H1 (cell line): ENCODE results near the gene CPD. TPM values are rescaled to one million over a fixed set of nuclear protein-coding genes. Genes with fewer than 3 reads are reported as not detected.

ENCODE experiments used
- BACH1 ChIP-seq: IDR thresholded peaks from 2 replicates; pipeline ENCODE4 v1.6.1; 2012; ENCODE audit warnings: low read length, improper control_type of control experiment
- CREB1 ChIP-seq: IDR thresholded peaks from 2 replicates; pipeline ENCODE4 v1.6.1; 2012; ENCODE audit warnings: inconsistent platforms
- EGR1 ChIP-seq: IDR thresholded peaks from 2 replicates; pipeline ENCODE4 v1.6.1; 2011; ENCODE audit warnings: low read depth, low read length, borderline replicate concordance
- GTF2F1 ChIP-seq: IDR thresholded peaks from 2 replicates; pipeline ENCODE4 v1.6.1; 2012; ENCODE audit warnings: low read depth, low read length, improper control_type of control experiment, borderline replicate concordance
- PHF8 ChIP-seq: fragments of 200-600 bp; sonication (generic); conservative IDR thresholded peaks from 2 replicates; pipeline ENCODE4 v1.7.1; 2012; ENCODE audit warnings: low read depth, mild to moderate bottlenecking, inconsistent platforms, low read length, moderate library complexity
- POU5F1 ChIP-seq: IDR thresholded peaks from 2 replicates; pipeline ENCODE4 v1.6.1; 2011; ENCODE audit warnings: low read depth, mild to moderate bottlenecking, low read length, moderate library complexity
- SIX5 ChIP-seq: IDR thresholded peaks from 2 replicates; pipeline ENCODE4 v1.6.1; 2011; ENCODE audit warnings: mild to moderate bottlenecking, low read depth, low read length
- SRF ChIP-seq: IDR thresholded peaks from 2 replicates; pipeline ENCODE4 v1.6.1; 2011; ENCODE audit warnings: mild to moderate bottlenecking, low read depth, low read length, moderate library complexity
- polyA plus RNA-seq, 7 experiments: library from polyadenylated mRNA; depleted of rRNA in 3 of 7; stranded (reverse) in 5 of 7; unstranded in 2 of 7; fragments of >200 nt in 5 of 7; fragments of 200-250 nt in 2 of 7; gene quantifications; 1 replicate in 5 of 7; 2 replicates in 1 of 7; 4 replicates in 1 of 7; pipeline versions ENCODE4 v1.2.1 to v1.2.3, GENCODE V29; 2011 to 2013; ENCODE audit warnings: missing spikeins in 2 of 7, mixed read lengths in 2 of 7
- total RNA-seq: library from RNA; stranded (reverse); fragmentation: NEBNext Ultra II Directional; extraction: Animal tissue kit (Norgen Biotek cat#: 25700); gene quantifications from 2 replicates; pipeline ENCODE4 v1.2.1, GENCODE V29; 2021
- TF ChIP-seq, protein P1 (sequence below): fragments of 300-600 bp; sonication (generic); IDR thresholded peaks from 2 replicates; pipeline ENCODE4 v1.7.1; 2012; ENCODE audit warnings: low read length, moderate library complexity, mild to moderate bottlenecking, inconsistent platforms; ENCODE audit not compliant: insufficient replicate concordance
- TF ChIP-seq, protein P2 (sequence below): IDR thresholded peaks from 2 replicates; pipeline ENCODE4 v1.6.1; 2012; ENCODE audit warnings: low read length, inconsistent platforms

CPD gene
- total and polyA plus RNA-seq, 2 of the 8 experiments (the other 6 are each of a cell fraction or from before 2014, with no cell fraction given), result 8.6 to 46.2 TPM

DNA sequence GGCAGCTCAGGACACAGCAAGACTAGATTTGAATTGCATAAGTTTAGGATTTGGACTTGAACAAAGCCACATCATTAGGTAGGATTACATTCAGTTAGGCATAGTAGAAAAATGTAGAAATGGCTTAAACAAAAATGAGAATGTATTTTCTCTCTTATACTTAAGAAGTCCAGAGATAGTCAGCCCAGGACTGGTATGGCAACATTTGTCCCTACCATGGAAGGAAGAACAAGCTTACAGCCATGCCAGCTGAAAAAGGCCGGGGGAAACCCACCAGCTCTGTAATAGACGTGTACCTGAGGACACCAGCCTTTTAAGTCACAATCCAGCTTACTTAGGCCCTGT is 33.7 kb upstream of the CPD start (continued):
- TF ChIP-seq, protein P1, sequence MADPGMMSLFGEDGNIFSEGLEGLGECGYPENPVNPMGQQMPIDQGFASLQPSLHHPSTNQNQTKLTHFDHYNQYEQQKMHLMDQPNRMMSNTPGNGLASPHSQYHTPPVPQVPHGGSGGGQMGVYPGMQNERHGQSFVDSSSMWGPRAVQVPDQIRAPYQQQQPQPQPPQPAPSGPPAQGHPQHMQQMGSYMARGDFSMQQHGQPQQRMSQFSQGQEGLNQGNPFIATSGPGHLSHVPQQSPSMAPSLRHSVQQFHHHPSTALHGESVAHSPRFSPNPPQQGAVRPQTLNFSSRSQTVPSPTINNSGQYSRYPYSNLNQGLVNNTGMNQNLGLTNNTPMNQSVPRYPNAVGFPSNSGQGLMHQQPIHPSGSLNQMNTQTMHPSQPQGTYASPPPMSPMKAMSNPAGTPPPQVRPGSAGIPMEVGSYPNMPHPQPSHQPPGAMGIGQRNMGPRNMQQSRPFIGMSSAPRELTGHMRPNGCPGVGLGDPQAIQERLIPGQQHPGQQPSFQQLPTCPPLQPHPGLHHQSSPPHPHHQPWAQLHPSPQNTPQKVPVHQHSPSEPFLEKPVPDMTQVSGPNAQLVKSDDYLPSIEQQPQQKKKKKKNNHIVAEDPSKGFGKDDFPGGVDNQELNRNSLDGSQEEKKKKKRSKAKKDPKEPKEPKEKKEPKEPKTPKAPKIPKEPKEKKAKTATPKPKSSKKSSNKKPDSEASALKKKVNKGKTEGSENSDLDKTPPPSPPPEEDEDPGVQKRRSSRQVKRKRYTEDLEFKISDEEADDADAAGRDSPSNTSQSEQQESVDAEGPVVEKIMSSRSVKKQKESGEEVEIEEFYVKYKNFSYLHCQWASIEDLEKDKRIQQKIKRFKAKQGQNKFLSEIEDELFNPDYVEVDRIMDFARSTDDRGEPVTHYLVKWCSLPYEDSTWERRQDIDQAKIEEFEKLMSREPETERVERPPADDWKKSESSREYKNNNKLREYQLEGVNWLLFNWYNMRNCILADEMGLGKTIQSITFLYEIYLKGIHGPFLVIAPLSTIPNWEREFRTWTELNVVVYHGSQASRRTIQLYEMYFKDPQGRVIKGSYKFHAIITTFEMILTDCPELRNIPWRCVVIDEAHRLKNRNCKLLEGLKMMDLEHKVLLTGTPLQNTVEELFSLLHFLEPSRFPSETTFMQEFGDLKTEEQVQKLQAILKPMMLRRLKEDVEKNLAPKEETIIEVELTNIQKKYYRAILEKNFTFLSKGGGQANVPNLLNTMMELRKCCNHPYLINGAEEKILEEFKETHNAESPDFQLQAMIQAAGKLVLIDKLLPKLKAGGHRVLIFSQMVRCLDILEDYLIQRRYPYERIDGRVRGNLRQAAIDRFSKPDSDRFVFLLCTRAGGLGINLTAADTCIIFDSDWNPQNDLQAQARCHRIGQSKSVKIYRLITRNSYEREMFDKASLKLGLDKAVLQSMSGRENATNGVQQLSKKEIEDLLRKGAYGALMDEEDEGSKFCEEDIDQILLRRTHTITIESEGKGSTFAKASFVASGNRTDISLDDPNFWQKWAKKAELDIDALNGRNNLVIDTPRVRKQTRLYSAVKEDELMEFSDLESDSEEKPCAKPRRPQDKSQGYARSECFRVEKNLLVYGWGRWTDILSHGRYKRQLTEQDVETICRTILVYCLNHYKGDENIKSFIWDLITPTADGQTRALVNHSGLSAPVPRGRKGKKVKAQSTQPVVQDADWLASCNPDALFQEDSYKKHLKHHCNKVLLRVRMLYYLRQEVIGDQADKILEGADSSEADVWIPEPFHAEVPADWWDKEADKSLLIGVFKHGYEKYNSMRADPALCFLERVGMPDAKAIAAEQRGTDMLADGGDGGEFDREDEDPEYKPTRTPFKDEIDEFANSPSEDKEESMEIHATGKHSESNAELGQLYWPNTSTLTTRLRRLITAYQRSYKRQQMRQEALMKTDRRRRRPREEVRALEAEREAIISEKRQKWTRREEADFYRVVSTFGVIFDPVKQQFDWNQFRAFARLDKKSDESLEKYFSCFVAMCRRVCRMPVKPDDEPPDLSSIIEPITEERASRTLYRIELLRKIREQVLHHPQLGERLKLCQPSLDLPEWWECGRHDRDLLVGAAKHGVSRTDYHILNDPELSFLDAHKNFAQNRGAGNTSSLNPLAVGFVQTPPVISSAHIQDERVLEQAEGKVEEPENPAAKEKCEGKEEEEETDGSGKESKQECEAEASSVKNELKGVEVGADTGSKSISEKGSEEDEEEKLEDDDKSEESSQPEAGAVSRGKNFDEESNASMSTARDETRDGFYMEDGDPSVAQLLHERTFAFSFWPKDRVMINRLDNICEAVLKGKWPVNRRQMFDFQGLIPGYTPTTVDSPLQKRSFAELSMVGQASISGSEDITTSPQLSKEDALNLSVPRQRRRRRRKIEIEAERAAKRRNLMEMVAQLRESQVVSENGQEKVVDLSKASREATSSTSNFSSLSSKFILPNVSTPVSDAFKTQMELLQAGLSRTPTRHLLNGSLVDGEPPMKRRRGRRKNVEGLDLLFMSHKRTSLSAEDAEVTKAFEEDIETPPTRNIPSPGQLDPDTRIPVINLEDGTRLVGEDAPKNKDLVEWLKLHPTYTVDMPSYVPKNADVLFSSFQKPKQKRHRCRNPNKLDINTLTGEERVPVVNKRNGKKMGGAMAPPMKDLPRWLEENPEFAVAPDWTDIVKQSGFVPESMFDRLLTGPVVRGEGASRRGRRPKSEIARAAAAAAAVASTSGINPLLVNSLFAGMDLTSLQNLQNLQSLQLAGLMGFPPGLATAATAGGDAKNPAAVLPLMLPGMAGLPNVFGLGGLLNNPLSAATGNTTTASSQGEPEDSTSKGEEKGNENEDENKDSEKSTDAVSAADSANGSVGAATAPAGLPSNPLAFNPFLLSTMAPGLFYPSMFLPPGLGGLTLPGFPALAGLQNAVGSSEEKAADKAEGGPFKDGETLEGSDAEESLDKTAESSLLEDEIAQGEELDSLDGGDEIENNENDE, result no peak
- TF ChIP-seq PHF8, result no peak
- TF ChIP-seq BACH1, result no peak
- TF ChIP-seq EGR1, result no peak
- TF ChIP-seq, protein P2, sequence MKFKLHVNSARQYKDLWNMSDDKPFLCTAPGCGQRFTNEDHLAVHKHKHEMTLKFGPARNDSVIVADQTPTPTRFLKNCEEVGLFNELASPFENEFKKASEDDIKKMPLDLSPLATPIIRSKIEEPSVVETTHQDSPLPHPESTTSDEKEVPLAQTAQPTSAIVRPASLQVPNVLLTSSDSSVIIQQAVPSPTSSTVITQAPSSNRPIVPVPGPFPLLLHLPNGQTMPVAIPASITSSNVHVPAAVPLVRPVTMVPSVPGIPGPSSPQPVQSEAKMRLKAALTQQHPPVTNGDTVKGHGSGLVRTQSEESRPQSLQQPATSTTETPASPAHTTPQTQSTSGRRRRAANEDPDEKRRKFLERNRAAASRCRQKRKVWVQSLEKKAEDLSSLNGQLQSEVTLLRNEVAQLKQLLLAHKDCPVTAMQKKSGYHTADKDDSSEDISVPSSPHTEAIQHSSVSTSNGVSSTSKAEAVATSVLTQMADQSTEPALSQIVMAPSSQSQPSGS, result no peak
- TF ChIP-seq CREB1, result no peak
- TF ChIP-seq POU5F1, result no peak
- no peak for TF ChIP-seq GTF2F1
- TF ChIP-seq SIX5, result no peak
- TF ChIP-seq SRF, result no peak
- TF ChIP-seq, all 59 proteins: peak for 0
